Caco-2 (cell line): ENCODE data around the gene DNAH8. TPM values are rescaled to one million over a fixed set of nuclear protein-coding genes. Genes with fewer than 3 reads are reported as not detected.

ENCODE experiments used
- BruUV-seq: library from RNA; stranded (reverse); fragments of 400-500 nt; replicated peaks from 2 replicates; lab custom pipeline; 2021; lab: Mats Ljungman, UMichigan
- CTCF ChIA-PET: fragments of 300-600 bp; sonication (Branson Sonifier 250); formaldehyde crosslinking; loops from one replicate; lab custom pipeline; 2022; ENCODE audit warnings: antibody characterized with exemption; lab: Charles Lee
- POLR2A ChIA-PET: fragments of 300-600 bp; sonication (Branson Sonifier 250); formaldehyde crosslinking; loops from one replicate; lab custom pipeline; 2022; ENCODE audit warnings: antibody characterized with exemption; lab: Charles Lee
- DNase-seq, 2 experiments: peaks; one replicate each; pipeline versions ENCODE4 v3.0.0 to v3.0.0-alpha.2; 2020 to 2022
- H3K27me3 ChIP-seq: replicated peaks from 2 replicates; pipeline ENCODE4 v1.6.0; 2011; ENCODE audit warnings: low read length; ENCODE audit not compliant: control insufficient read depth, insufficient read depth
- H3K36me3 ChIP-seq: 2 replicates; pipeline ENCODE4 v1.5.1; 2011; ENCODE audit warnings: low read length; ENCODE audit not compliant: control insufficient read depth, insufficient read depth
- H3K4me1 ChIP-seq: fragments of 250-450 bp; sonication (Bioruptor Pico); 2 replicates; pipeline ENCODE4 v1.5.1; 2020; ENCODE audit warnings: mild to moderate bottlenecking
- H3K4me3 ChIP-seq: 2 replicates; pipeline ENCODE4 v1.5.1; 2011; ENCODE audit warnings: low read depth, mild to moderate bottlenecking, control low read depth, low read length
- H3K9me3 ChIP-seq: fragments of 250-450 bp; sonication (Bioruptor Pico); 2 replicates; pipeline ENCODE4 v1.5.1; 2020; ENCODE audit warnings: mild to moderate bottlenecking, moderate library complexity
- H3K27ac Mint-ChIP-seq: one replicate; pipeline ENCODE4 v1.8.0; 2022; ENCODE audit warnings: mixed read lengths; ENCODE audit not compliant: unreplicated experiment
- H3K27me3 Mint-ChIP-seq: one replicate; pipeline ENCODE4 v1.8.0; 2022; ENCODE audit warnings: mixed read lengths; ENCODE audit not compliant: insufficient read depth, unreplicated experiment
- H3K36me3 Mint-ChIP-seq: one replicate; pipeline ENCODE4 v1.8.0; 2022; ENCODE audit warnings: mild to moderate bottlenecking, mixed read lengths; ENCODE audit not compliant: insufficient read depth, unreplicated experiment
- H3K4me1 Mint-ChIP-seq: one replicate; pipeline ENCODE4 v1.8.0; 2022; ENCODE audit warnings: low read depth, mixed read lengths; ENCODE audit not compliant: unreplicated experiment
- H3K4me3 Mint-ChIP-seq: one replicate; pipeline ENCODE4 v1.8.0; 2022; ENCODE audit warnings: mild to moderate bottlenecking, moderate library complexity, mixed read lengths; ENCODE audit not compliant: unreplicated experiment
- H3K9me3 Mint-ChIP-seq: one replicate; pipeline ENCODE4 v1.8.0; 2022; ENCODE audit warnings: mixed read lengths; ENCODE audit not compliant: unreplicated experiment
- intact Hi-C: fragments of 100-400 bp; cut with micrococcal nuclease; formaldehyde crosslinking; loops from one replicate; pipeline ENCODE4 v1.10.0; 2022; ENCODE audit not compliant: unreplicated experiment
- total RNA-seq: library from RNA; stranded (reverse); gene quantifications from 2 replicates; pipeline ENCODE4 v1.2.3, GENCODE V29; 2022
- TF ChIP-seq, protein P1 (sequence below), 2 experiments: fragments of 200-600 bp in 1 of 2; IDR thresholded peaks; 1 replicate in 1 of 2; 2 replicates in 1 of 2; pipeline versions ENCODE4 v1.5.1 to v1.8.0; 2011 to 2022; ENCODE audit warnings: antibody characterized with exemption in 1 of 2, control low read depth in 1 of 2, inconsistent platforms in 1 of 2, low read depth in 1 of 2, low read length in 1 of 2, mild to moderate bottlenecking in 1 of 2, moderate library complexity in 1 of 2; ENCODE audit not compliant: insufficient read depth in 1 of 2, severe bottlenecking in 1 of 2, unreplicated experiment in 1 of 2

DNAH8 gene
- total RNA-seq, 1 experiment from 2014 or later: not detected

DNA sequence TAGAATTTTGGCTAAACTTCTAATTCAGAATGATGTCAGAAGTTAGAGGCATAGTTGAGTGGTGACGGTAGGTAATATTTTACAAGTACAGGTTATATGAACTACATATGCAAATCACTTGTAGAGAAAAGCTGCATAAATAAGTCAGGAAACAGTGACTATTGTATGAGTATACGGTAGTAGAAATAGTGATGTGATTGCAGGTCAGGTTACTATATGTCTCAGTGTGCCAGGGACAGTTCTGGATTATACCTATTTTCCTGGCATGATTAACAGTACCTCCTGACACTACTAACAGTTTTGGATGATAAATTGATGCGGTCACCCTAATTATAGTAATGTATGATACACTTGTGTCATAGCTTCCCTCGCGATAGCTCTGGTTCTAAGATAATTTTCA is 9.2 kb downstream of the DNAH8 start:
- no peak for DNase-seq
- Mint-ChIP-seq H3K27ac (no peak overlapping the region), H3K4me1 (peaks cover 7% of the 10 kb centered on the region), H3K27me3 (no peaks in the 10 kb centered on the region), H3K36me3 (no peaks in the 10 kb centered on the region), H3K4me3 (no peak overlapping the region), H3K9me3 (peaks cover 11% of the 10 kb centered on the region)
- H3K4me1 ChIP-seq: no peaks in the 10 kb centered on the region
- POLR2A ChIA-PET: no interaction called here
- TF ChIP-seq, protein P1, sequence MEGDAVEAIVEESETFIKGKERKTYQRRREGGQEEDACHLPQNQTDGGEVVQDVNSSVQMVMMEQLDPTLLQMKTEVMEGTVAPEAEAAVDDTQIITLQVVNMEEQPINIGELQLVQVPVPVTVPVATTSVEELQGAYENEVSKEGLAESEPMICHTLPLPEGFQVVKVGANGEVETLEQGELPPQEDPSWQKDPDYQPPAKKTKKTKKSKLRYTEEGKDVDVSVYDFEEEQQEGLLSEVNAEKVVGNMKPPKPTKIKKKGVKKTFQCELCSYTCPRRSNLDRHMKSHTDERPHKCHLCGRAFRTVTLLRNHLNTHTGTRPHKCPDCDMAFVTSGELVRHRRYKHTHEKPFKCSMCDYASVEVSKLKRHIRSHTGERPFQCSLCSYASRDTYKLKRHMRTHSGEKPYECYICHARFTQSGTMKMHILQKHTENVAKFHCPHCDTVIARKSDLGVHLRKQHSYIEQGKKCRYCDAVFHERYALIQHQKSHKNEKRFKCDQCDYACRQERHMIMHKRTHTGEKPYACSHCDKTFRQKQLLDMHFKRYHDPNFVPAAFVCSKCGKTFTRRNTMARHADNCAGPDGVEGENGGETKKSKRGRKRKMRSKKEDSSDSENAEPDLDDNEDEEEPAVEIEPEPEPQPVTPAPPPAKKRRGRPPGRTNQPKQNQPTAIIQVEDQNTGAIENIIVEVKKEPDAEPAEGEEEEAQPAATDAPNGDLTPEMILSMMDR (IDR thresholded peaks at IDR 0.05; ENCODE audit: insufficient read depth in 1 of 2, low read depth in 1 of 2, low read length in 1 of 2, severe bottlenecking in 1 of 2, unreplicated experiment in 1 of 2): no peak
- H3K36me3 ChIP-seq: no peaks in the 10 kb centered on the region
- H3K9me3 ChIP-seq: no peaks in the 10 kb centered on the region
- no peak overlapping the region for H3K4me3 ChIP-seq
- no TSS peak for BruUV-seq
- CTCF ChIA-PET: no interaction called here
- no peaks in the 10 kb centered on the region for H3K27me3 ChIP-seq
- intact Hi-C loops: no loop called here

- BruUV-seq: no TSS peak
- Histone ChIP-seq H3K4me3 (no peak overlapping the region), H3K36me3 (no peaks in the 10 kb centered on the region), H3K9me3 (no peaks in the 10 kb centered on the region), H3K4me1 (no peaks in the 10 kb centered on the region), H3K27me3 (no peaks in the 10 kb centered on the region)
- ChIA-PET CTCF (no interaction called here), POLR2A (no interaction called here)
- no peaks in the 10 kb centered on the region for H3K36me3 Mint-ChIP-seq
- no peaks in the 10 kb centered on the region for H3K27me3 Mint-ChIP-seq
- intact Hi-C loops: no loop called here
- peaks cover 5% of the 10 kb centered on the region for H3K4me1 Mint-ChIP-seq
- no peak for DNase-seq
- H3K4me3 Mint-ChIP-seq: no peak overlapping the region
- H3K27ac Mint-ChIP-seq: no peak overlapping the region
- TF ChIP-seq, protein P1 (IDR thresholded peaks at IDR 0.05; ENCODE audit: insufficient read depth in 1 of 2, low read depth in 1 of 2, low read length in 1 of 2, severe bottlenecking in 1 of 2, unreplicated experiment in 1 of 2): no peak
- H3K9me3 Mint-ChIP-seq: peaks cover 7% of the 10 kb centered on the region
Measured at GRCh38 chr6:38725414-38726183, 10.5 kb downstream of the DNAH8 start.

DNA sequence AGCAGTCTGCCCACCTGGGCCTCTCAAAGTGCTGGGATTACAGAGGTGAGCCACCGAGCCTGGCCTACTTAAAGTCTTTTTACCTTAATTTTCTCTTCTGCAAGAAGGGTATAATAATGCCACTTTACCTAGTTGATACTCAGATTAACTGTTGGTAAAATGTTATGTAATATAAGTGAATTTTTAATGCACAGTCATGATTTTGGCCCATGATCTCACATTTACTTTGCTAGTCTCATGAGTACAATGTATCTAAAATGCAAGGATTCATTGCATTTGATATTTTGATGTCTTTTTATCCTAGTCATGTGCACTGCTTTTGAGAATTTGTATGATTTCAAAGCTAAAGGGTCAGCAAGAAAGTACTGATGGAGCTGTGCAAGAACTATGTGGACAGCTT is 13.1 kb downstream of the DNAH8 start:
- no peaks in the 10 kb centered on the region for H3K36me3 Mint-ChIP-seq
- H3K9me3 Mint-ChIP-seq: no peaks in the 10 kb centered on the region
- H3K36me3 ChIP-seq: no peaks in the 10 kb centered on the region
- TF ChIP-seq, protein P1 (IDR thresholded peaks at IDR 0.05; ENCODE audit: insufficient read depth in 1 of 2, low read depth in 1 of 2, low read length in 1 of 2, severe bottlenecking in 1 of 2, unreplicated experiment in 1 of 2): no peak
- CTCF ChIA-PET: no interaction called here
- POLR2A ChIA-PET: no interaction called here
- peaks cover under 1% of the 10 kb centered on the region for H3K27me3 Mint-ChIP-seq
- H3K4me1 Mint-ChIP-seq: no peaks in the 10 kb centered on the region
- intact Hi-C loops: no loop called here
- H3K27ac Mint-ChIP-seq: no peak overlapping the region
- no peak overlapping the region for H3K4me3 ChIP-seq
- no peaks in the 10 kb centered on the region for H3K9me3 ChIP-seq
- H3K4me1 ChIP-seq: no peaks in the 10 kb centered on the region
- no peak overlapping the region for H3K4me3 Mint-ChIP-seq
- H3K27me3 ChIP-seq: no peaks in the 10 kb centered on the region
- DNase-seq: no peak
- BruUV-seq: no TSS peak
